Measurements from ENCODE around the gene SF3B4.

SF3B4 gene

GRCh38 chr1:149925345-149925744 is 2.3 kb downstream of the SF3B4 start:
- no peak for DNase-seq (ENCODE audit: low spot score)
- TF ChIP-seq, protein P1, sequence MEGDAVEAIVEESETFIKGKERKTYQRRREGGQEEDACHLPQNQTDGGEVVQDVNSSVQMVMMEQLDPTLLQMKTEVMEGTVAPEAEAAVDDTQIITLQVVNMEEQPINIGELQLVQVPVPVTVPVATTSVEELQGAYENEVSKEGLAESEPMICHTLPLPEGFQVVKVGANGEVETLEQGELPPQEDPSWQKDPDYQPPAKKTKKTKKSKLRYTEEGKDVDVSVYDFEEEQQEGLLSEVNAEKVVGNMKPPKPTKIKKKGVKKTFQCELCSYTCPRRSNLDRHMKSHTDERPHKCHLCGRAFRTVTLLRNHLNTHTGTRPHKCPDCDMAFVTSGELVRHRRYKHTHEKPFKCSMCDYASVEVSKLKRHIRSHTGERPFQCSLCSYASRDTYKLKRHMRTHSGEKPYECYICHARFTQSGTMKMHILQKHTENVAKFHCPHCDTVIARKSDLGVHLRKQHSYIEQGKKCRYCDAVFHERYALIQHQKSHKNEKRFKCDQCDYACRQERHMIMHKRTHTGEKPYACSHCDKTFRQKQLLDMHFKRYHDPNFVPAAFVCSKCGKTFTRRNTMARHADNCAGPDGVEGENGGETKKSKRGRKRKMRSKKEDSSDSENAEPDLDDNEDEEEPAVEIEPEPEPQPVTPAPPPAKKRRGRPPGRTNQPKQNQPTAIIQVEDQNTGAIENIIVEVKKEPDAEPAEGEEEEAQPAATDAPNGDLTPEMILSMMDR (IDR thresholded peaks at IDR 0.05; ENCODE audit: extremely low read depth, missing control alignments) = no peak

DNA sequence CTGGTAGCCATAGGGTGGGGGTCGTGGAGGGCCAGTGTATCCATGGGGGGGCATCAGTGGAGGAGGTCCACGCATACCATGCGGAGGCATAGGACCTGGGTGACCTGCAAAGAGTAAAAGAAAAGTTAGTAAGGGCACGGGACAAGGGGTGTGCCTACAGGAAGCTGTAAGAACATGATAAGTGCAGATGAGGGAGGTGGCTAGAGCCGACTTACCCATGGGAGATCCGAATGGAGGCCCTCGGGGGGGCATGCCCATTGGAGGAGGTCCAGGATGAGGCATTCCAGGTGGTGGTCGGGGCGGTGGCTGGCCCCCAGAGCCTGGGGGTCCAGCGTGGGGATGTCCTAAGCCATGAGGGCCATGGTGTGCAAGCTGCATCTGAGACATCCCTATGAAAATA is 4.0 kb downstream of the SF3B4 start:
- DNase-seq (ENCODE audit: low spot score) = no peak
- TF ChIP-seq, protein P1 (IDR thresholded peaks at IDR 0.05; ENCODE audit: extremely low read depth, missing control alignments) = no peak

DNA sequence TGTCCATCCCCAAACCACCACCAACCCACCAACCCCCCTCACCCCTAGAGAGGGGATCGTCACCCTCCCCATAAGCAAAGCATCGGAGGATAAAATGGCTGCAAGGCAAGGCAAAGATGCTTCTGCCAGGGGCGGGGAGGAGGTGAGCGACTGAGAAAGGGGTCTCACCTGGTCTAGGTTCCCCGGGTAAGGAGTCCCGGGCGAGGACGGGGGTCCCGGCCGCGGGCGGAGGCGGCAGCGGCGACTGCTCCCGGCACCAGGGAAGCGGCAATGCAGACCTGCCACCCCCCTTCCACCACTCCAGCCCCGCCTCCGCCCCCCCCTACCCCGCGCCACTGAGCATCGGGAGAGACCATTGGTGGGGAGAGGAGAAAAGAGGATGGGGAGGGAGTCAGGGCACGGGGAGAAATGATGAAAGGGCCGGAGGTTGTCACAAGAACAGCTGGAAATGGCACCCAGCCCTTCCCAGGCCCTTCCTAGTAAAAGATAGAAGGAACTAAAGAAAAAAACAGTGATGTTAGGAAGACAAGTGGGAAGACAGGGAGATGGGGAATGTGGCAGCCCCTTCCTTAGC is 9.9 kb downstream of the SF3B4 start, which contains the start of gene SV2A:
TSS of gene SV2A (minus strand) at position 274 of the 574 bp plus-strand sequence. CDS start 4,004 bp downstream, outside the sequence.
- DNase-seq (ENCODE audit: low spot score) = peak; percentile 52
- TF ChIP-seq, protein P1 (IDR thresholded peaks at IDR 0.05; ENCODE audit: extremely low read depth, missing control alignments) = no peak

- DNase-seq (ENCODE audit: low spot score) = no peak
- TF ChIP-seq, protein P1 (IDR thresholded peaks at IDR 0.05; ENCODE audit: extremely low read depth, missing control alignments) = no peak
These were observed 10.7 kb downstream of the SF3B4 start for GRCh38 chr1:149916898-149917252.

DNA sequence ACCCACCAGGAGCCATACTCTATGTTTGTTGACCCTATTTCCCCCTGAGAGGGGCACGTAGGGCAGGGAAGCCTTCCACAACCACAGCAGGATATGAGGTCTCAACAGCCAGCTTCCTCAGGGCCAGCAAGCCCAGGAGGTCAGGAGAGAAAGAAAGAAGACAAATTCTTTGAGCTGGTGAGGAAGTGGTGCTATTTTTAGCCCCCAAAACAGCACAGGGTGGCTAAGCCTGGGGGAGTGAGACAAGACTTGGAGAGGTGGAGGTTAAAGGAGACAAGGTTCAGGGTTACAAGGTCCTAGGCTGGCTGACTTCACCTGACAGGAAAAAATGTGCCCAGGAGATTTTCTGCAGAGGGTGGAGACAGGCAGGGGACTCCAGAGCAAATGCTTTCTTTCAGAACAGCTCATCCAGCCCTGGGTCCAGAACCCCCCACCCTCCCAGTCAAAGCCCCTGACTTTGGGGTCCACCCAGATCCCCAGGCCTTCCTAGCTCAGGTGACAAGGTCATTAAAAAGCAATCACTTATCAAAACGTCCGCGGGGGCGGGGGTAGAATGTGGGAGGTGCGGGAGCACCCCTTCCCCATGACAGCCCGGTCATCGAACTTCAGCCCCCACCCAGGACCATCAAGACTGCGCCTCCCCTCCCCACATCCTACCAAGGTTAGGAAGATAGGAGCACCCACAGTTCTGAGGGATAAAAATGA is 11.3 kb downstream of the SF3B4 start:
- TF ChIP-seq, protein P1 (IDR thresholded peaks at IDR 0.05; ENCODE audit: extremely low read depth, missing control alignments) = no peak
- DNase-seq (ENCODE audit: low spot score) = no peak

DNA sequence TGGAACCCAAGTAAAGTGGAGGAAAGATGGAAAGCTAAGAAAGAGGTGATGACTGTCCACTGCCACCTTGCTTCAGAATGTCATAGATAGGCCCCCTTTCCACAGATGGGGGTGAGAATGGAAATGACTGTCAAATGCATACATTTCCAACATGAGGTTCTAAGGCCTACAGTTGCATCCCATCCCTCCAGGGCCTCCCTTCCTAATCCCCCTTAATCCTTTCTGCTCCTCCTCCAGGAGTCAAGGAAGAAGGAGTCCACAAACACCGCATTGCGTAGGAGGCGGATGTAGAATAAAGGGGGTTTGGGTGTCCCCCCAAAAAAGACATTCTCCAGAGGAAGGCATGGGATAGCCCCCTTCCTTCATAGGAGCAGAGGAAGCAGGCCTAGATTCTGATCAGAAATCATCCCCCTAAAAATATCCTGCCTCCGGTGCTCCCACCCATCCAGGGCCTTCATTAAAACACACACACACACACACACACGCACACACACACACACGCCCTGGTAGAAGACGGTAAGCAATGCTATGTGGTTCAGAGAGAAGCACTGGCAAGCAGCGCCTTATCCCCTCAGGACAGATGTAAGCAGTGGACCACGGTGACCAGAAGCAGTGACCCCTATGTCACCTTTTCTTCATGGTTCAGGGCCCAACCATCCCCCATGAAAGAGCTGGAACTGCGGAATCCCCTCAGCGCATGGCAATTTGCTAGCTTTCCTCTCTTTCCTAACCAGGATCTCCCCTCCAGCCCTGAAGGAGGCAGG is 12.0 kb downstream of the SF3B4 start:
- DNase-seq (ENCODE audit: low spot score) = no peak

More for the DNA sequence above, 12.0 kb downstream of the SF3B4 start:
- TF ChIP-seq, protein P1 (IDR thresholded peaks at IDR 0.05; ENCODE audit: extremely low read depth, missing control alignments) = no peak
